Measurements from ENCODE around the gene MSANTD1. TPM values are rescaled to one million over a fixed set of nuclear protein-coding genes. Genes with fewer than 3 reads are reported as not detected.
A peak's percentile ranks its signal among the peaks of the same experiment; 100 is the strongest.

Gene MSANTD1
- total RNA-seq, 3 donors from 2014 or later (not counting 1 experiment from before 2014, with no cell fraction given) = 0.54 to 2.2 (median 1.8) TPM

DNA sequence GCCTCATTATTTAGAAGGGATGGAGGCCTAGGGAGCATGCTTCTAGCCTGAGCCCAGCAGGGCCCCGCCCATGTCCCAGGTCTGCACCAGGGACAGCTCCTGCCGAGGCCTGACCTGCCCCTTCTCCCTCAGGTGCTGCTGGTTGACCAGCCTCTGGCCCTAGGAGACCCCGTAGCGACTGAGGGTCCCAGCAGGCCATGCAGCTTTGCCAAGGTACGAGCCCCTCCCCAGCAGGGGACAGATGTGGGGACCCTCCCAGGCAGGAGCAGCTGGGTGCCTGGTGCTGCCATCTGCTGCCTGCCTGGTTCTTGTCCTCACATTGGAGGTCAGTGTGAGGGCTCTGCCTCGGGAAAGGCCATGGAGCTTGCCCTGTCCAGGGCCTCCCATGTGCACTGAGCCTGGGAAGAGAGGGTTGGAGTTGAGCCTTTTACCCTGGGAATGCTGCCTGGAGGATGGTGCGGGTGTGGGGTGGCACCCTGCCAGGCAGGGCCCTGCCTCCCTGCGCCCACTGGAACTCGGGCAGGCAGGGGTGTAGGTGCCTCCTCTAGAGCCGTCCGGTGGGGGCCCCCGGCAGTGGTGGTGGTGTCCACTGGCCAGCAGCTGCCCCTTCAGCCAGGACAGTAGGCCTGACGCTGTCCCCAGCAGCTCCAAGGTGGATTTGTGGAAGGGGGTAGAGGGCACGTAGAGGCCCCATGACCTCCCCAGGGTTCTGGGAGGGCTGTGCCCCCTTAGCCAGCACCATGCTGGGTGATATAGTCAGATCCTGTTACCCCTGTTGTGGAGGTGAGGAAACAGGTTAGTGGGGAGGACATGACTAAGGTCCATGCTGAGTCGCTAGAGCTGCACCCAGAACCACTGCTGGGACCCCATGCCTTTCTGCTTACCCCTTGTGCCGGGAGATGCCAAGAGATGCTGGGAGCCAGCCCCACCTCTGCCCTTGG, 2.2 kb upstream of the MSANTD1 start:
- no peak overlapping the region for H3K27ac ChIP-seq (ENCODE audit: low read length)
- DNase-seq (no peak), ATAC-seq (no peak)
- H3K4me3 ChIP-seq (ENCODE audit: low read length) = no peak overlapping the region
- Mint-ChIP-seq H3K27ac (peak overlapping the region; percentile 48 to 56), H3K4me1 (peaks cover 6 to 12% of the 10 kb centered on the region in 2 donors), H3K4me3 (no peak overlapping the region), H3K9me3 (no peaks in the 10 kb centered on the region), H3K27me3 (ENCODE audit: low read depth in 2 of 2) (no peaks in the 10 kb centered on the region), H3K36me3 (no peaks in the 10 kb centered on the region)
- H3K27me3 ChIP-seq (ENCODE audit: control insufficient read depth, insufficient read depth, low read length) = no peaks in the 10 kb centered on the region
- no peaks in the 10 kb centered on the region for H3K9me3 ChIP-seq (ENCODE audit: control insufficient read depth, insufficient read depth, low read length)
- peaks cover 3% of the 10 kb centered on the region for H3K36me3 ChIP-seq (ENCODE audit: control insufficient read depth, insufficient read depth, low read length)
- intact Hi-C loops (cut with micrococcal nuclease) = no loop called here
- TF ChIP-seq, protein P1, sequence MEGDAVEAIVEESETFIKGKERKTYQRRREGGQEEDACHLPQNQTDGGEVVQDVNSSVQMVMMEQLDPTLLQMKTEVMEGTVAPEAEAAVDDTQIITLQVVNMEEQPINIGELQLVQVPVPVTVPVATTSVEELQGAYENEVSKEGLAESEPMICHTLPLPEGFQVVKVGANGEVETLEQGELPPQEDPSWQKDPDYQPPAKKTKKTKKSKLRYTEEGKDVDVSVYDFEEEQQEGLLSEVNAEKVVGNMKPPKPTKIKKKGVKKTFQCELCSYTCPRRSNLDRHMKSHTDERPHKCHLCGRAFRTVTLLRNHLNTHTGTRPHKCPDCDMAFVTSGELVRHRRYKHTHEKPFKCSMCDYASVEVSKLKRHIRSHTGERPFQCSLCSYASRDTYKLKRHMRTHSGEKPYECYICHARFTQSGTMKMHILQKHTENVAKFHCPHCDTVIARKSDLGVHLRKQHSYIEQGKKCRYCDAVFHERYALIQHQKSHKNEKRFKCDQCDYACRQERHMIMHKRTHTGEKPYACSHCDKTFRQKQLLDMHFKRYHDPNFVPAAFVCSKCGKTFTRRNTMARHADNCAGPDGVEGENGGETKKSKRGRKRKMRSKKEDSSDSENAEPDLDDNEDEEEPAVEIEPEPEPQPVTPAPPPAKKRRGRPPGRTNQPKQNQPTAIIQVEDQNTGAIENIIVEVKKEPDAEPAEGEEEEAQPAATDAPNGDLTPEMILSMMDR (IDR thresholded peaks at IDR 0.05) = no peak
- peaks cover 14% of the 10 kb centered on the region for H3K4me1 ChIP-seq (ENCODE audit: control insufficient read depth, insufficient read depth, low read length)
- 92% methylated on average over 16 of the region's 16 CpGs for WGBS (ENCODE audit: insufficient coverage)

DNA sequence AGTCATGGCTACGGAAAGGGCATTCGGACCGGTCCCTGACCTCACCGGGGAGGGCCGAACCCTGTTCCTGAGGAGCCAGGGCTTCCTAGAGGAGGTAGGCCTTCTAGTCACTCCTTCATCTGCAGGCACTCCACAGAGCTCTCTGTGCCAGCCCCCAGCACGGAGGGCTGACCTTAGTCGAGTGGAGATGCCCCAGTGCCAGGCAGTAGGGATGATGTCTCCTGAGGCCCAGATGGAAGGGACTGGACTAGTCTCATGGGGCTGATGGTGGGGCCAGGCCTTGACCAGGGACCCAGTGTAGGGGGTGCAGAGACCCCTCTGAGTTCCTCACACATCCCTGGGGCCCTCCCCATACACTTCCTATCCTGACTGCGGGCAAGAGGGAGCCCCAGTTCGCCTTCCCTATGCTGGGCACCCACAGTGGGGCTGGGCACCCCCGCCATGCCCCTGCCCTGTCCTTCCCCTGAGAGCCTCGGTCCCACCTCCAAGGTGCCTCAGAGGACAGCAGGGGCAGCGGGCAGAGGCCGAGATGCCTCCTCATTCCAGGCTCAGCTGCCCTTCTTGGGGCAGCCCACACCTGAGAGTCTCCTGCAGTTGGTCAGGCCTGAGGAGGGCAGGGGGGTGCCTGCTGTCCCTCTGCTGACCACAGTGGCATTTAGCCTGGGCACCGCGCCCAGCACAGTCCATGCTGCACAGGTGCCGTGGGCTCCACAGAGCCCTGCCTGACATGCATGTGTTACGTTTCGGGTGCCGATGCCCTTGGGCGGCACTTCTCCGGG, 1.4 kb upstream of the MSANTD1 start:
- Histone ChIP-seq H3K4me1 (ENCODE audit: control insufficient read depth, insufficient read depth, low read length) (peaks cover 14% of the 10 kb centered on the region), H3K27ac (ENCODE audit: low read length) (no peak overlapping the region), H3K9me3 (ENCODE audit: control insufficient read depth, insufficient read depth, low read length) (no peaks in the 10 kb centered on the region), H3K36me3 (ENCODE audit: control insufficient read depth, insufficient read depth, low read length) (peaks cover 3% of the 10 kb centered on the region), H3K4me3 (ENCODE audit: low read length) (no peak overlapping the region), H3K27me3 (ENCODE audit: control insufficient read depth, insufficient read depth, low read length) (no peaks in the 10 kb centered on the region)
- 95% methylated on average over 21 of the region's 21 CpGs for WGBS (ENCODE audit: insufficient coverage)
- H3K9me3 Mint-ChIP-seq = no peaks in the 10 kb centered on the region
- TF ChIP-seq, protein P1 (IDR thresholded peaks at IDR 0.05) = no peak
- peaks cover 6 to 12% of the 10 kb centered on the region in 2 donors for H3K4me1 Mint-ChIP-seq
- no peak overlapping the region for H3K27ac Mint-ChIP-seq
- H3K4me3 Mint-ChIP-seq = no peak overlapping the region
- H3K36me3 Mint-ChIP-seq = no peaks in the 10 kb centered on the region
- no peak for DNase-seq
- no peaks in the 10 kb centered on the region for H3K27me3 Mint-ChIP-seq (ENCODE audit: low read depth in 2 of 2)
- intact Hi-C loops (cut with micrococcal nuclease) = no loop called here
- no peak for ATAC-seq

DNA sequence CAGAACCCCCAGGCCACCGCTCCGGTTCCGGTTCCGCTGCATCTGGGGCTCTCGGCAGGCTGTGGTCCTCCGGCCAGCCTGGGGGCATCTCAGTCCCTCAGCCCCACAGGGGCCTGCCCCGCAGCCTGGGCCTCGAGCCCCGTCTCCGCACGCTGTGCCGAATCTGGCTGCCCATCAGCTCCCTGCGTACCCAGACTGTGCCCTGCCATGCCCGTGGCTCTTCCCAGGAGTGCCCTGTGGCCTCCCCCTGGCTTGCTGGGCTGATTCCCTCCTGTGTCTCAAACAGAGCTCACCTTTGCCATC, 830 bp upstream of the MSANTD1 start:
- H3K27ac ChIP-seq (ENCODE audit: low read length) = no peak overlapping the region
- ATAC-seq = no peak
- DNase-seq = no peak
- no peaks in the 10 kb centered on the region for H3K27me3 ChIP-seq (ENCODE audit: control insufficient read depth, insufficient read depth, low read length)
- H3K4me1 ChIP-seq (ENCODE audit: control insufficient read depth, insufficient read depth, low read length) = peaks cover 14% of the 10 kb centered on the region
- H3K36me3 ChIP-seq (ENCODE audit: control insufficient read depth, insufficient read depth, low read length) = peaks cover 2% of the 10 kb centered on the region
- H3K27ac Mint-ChIP-seq = no peak overlapping the region
- peaks cover 6 to 12% of the 10 kb centered on the region in 2 donors for H3K4me1 Mint-ChIP-seq
- no peaks in the 10 kb centered on the region for H3K9me3 Mint-ChIP-seq
- no peak overlapping the region for H3K4me3 ChIP-seq (ENCODE audit: low read length)
- intact Hi-C loops (cut with micrococcal nuclease) = no loop called here
- H3K27me3 Mint-ChIP-seq (ENCODE audit: low read depth in 2 of 2) = no peaks in the 10 kb centered on the region
- no peaks in the 10 kb centered on the region for H3K36me3 Mint-ChIP-seq
- TF ChIP-seq, protein P1 (IDR thresholded peaks at IDR 0.05) = no peak
- H3K9me3 ChIP-seq (ENCODE audit: control insufficient read depth, insufficient read depth, low read length) = no peaks in the 10 kb centered on the region
- no peak overlapping the region for H3K4me3 Mint-ChIP-seq
- 97% methylated on average over 14 of the region's 14 CpGs for WGBS (ENCODE audit: insufficient coverage)
